Measurements from ENCODE around the gene ACTL10.

The ACTL10 gene

GRCh38 chr20:33676121-33676520, 9.4 kb downstream of the ACTL10 start:
- H3K27ac ChIP-seq: no peak overlapping the region

GRCh38 chr20:33676652-33677645, 10.2 kb downstream of the ACTL10 start:
- no peak overlapping the region for H3K27ac ChIP-seq
- no peak for TF ChIP-seq ZFX (IDR thresholded peaks at IDR 0.05)
- no peak for TF ChIP-seq CTCF (conservative IDR thresholded peaks at IDR 0.05)

More at GRCh38 chr20:33676121-33676520, 9.4 kb downstream of the ACTL10 start:
- TF ChIP-seq CTCF (conservative IDR thresholded peaks at IDR 0.05) (no peak), ZFX (IDR thresholded peaks at IDR 0.05) (no peak)

- no peak overlapping the region for H3K27ac ChIP-seq
- TF ChIP-seq ZFX (IDR thresholded peaks at IDR 0.05) (no peak), CTCF (conservative IDR thresholded peaks at IDR 0.05) (no peak)
Observed at GRCh38 chr20:33677991-33678702, 11.4 kb downstream of the ACTL10 start.

GRCh38 chr20:33679758-33680485, 13.2 kb downstream of the ACTL10 start:
- no peak overlapping the region for H3K27ac ChIP-seq

GRCh38 chr20:33680686-33681085, 13.9 kb downstream of the ACTL10 start:
- no peak overlapping the region for H3K27ac ChIP-seq
- no peak for TF ChIP-seq ZFX (IDR thresholded peaks at IDR 0.05)
- no peak for TF ChIP-seq CTCF (conservative IDR thresholded peaks at IDR 0.05)

More at GRCh38 chr20:33679758-33680485, 13.2 kb downstream of the ACTL10 start:
- TF ChIP-seq CTCF (conservative IDR thresholded peaks at IDR 0.05): no peak
- no peak for TF ChIP-seq ZFX (IDR thresholded peaks at IDR 0.05)

- no peak overlapping the region for H3K27ac ChIP-seq
- no peak for TF ChIP-seq ZFX (IDR thresholded peaks at IDR 0.05)
- TF ChIP-seq CTCF (conservative IDR thresholded peaks at IDR 0.05): no peak
Observed at GRCh38 chr20:33681288-33681687, 14.5 kb downstream of the ACTL10 start.

Data from C4-2B (cell line).